Measurements from ENCODE around the gene HLA-DRB5. TPM values are rescaled to one million over a fixed set of nuclear protein-coding genes. Genes with fewer than 3 reads are reported as not detected.

Gene HLA-DRB5
- total RNA-seq, 3 donors from 2014 or later = 0.32 to 66.2 (median 8.8) TPM

DNA sequence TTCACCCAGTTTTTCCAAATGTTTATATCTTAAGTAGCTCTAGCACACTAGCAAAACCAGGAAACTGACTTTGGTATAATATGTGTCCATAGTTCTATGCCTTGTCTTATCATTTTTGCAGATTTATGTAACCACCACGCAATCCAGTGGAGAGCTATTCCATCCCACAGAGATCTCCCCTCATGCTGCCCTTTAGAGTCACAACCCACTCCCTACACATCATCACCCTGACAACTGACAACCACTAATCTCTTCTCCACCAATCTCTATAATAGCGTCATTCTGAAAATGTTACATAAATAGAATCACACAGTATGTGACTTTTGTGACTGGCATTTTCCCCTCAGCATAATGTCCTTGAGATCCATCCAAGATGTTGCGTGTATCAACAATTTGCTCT, 29.1 kb downstream of the HLA-DRB5 start:
- Histone ChIP-seq H3K36me3 (no peaks in the 10 kb centered on the region), H3K27me3 (no peaks in the 10 kb centered on the region), H3K9me3 (no peaks in the 10 kb centered on the region), H3K4me3 (no peak overlapping the region), H3K4me1 (no peaks in the 10 kb centered on the region), H3K27ac (no peak overlapping the region)
- intact Hi-C loops (cut with DNase I; ENCODE audit: low total_unique reads) = no loop called here
- TF ChIP-seq POLR2AphosphoS5 (IDR thresholded peaks at IDR 0.05) (no peak), POLR2A (IDR thresholded peaks at IDR 0.05) (no peak)
- TF ChIP-seq, protein P1, sequence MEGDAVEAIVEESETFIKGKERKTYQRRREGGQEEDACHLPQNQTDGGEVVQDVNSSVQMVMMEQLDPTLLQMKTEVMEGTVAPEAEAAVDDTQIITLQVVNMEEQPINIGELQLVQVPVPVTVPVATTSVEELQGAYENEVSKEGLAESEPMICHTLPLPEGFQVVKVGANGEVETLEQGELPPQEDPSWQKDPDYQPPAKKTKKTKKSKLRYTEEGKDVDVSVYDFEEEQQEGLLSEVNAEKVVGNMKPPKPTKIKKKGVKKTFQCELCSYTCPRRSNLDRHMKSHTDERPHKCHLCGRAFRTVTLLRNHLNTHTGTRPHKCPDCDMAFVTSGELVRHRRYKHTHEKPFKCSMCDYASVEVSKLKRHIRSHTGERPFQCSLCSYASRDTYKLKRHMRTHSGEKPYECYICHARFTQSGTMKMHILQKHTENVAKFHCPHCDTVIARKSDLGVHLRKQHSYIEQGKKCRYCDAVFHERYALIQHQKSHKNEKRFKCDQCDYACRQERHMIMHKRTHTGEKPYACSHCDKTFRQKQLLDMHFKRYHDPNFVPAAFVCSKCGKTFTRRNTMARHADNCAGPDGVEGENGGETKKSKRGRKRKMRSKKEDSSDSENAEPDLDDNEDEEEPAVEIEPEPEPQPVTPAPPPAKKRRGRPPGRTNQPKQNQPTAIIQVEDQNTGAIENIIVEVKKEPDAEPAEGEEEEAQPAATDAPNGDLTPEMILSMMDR (IDR thresholded peaks at IDR 0.05) = no peak
- no peak for DNase-seq (ENCODE audit: low spot score in 2 of 2)

DNA sequence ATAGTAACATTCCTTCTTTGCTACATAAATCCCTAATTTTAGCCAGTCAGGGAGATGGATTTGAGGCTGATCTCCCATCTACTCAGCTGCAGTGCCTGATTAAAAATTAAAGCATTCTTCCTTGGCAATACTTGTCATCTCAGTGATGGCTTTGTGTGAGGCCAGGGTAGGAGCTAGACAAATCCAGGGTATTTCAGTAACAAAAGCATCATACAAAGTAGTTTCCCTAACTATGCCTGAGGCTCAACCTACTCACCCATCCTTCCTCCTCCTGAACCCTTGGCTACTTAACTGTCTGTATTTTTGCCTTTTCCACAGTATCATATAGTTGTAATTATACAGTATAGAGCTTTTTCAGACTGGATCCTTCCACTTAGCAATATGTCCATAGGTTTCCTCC, 37.7 kb downstream of the HLA-DRB5 start:
- Histone ChIP-seq H3K36me3 (no peaks in the 10 kb centered on the region), H3K27me3 (no peaks in the 10 kb centered on the region), H3K4me3 (no peak overlapping the region), H3K4me1 (no peaks in the 10 kb centered on the region), H3K9me3 (no peaks in the 10 kb centered on the region), H3K27ac (no peak overlapping the region)
- TF ChIP-seq, protein P1 (IDR thresholded peaks at IDR 0.05) = no peak
- TF ChIP-seq POLR2AphosphoS5 (IDR thresholded peaks at IDR 0.05) (no peak), POLR2A (IDR thresholded peaks at IDR 0.05) (no peak)
- intact Hi-C loops (cut with DNase I; ENCODE audit: low total_unique reads) = no loop called here
- DNase-seq (ENCODE audit: low spot score in 2 of 2) = no peak

DNA sequence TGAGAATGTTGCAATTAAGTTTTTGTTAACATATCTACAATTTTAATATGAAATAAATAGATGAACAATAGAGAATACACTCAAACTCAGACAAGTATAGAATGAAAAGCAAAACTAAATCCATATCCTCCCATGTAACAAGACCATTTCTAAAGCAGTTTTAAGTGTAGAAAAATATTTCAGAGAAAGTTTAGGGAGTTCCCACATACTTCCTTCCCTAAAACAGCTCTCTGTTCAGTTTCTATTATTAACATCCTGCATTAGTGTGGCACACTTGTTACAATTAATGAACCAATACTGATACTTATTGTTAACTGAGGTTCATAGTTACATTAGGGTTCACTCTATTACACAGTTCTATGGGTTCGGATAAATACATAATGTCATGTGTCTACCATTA, 38.4 kb downstream of the HLA-DRB5 start:
- no peaks in the 10 kb centered on the region for H3K27me3 ChIP-seq
- DNase-seq (ENCODE audit: low spot score in 2 of 2) = no peak
- H3K36me3 ChIP-seq = no peaks in the 10 kb centered on the region
- H3K9me3 ChIP-seq = no peaks in the 10 kb centered on the region
- intact Hi-C loops (cut with DNase I; ENCODE audit: low total_unique reads) = no loop called here
- no peak overlapping the region for H3K4me3 ChIP-seq
- H3K4me1 ChIP-seq = no peaks in the 10 kb centered on the region
- TF ChIP-seq POLR2AphosphoS5 (IDR thresholded peaks at IDR 0.05) (no peak), POLR2A (IDR thresholded peaks at IDR 0.05) (no peak)
- TF ChIP-seq, protein P1 (IDR thresholded peaks at IDR 0.05) = no peak
- no peak overlapping the region for H3K27ac ChIP-seq

DNA sequence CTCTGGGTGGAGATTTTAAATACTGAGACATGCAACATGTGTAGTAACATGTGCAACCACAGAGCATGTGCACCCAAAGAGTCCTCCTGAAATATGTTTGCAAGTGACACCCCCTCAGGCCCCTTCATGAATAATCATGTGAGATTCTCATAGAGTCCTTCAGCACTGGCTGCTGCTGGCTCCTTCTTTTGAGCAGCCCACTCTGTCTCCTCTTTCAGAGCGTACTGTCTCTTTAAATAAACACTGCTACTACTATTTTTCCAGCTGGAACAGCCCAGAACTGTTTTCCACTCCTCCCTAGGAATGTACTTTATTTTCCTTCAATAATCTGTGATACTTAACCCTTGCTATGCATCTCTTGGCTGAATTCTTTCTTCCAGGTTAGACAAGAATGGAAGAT, 42.0 kb downstream of the HLA-DRB5 start:
- Histone ChIP-seq H3K27ac (no peak overlapping the region), H3K4me3 (no peak overlapping the region), H3K27me3 (no peaks in the 10 kb centered on the region), H3K4me1 (no peaks in the 10 kb centered on the region), H3K9me3 (no peaks in the 10 kb centered on the region), H3K36me3 (no peaks in the 10 kb centered on the region)
- no peak for DNase-seq (ENCODE audit: low spot score in 2 of 2)
- TF ChIP-seq POLR2A (IDR thresholded peaks at IDR 0.05) (no peak), POLR2AphosphoS5 (IDR thresholded peaks at IDR 0.05) (no peak)
- TF ChIP-seq, protein P1 (IDR thresholded peaks at IDR 0.05) = no peak
- intact Hi-C loops (cut with DNase I; ENCODE audit: low total_unique reads) = no loop called here

DNA sequence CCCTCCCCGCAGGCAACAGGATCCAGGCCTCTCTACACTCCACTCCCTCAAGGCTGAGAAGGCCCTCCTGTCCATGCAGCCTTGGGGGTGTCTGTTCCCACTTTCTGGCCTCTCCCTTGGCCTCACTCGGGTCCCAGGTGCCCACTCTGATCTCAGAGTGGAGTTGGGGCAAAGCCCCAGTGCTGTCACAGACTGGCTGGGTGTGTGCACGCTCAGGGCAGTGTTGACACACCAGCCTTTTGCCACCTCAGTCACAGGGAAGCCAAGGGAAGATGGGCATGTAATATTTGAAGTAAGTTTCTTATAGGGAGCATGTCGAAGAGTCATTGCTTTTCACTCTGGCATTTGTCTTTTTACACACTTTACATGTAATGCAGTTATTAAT, 45.5 kb downstream of the HLA-DRB5 start:
- no peak for DNase-seq (ENCODE audit: low spot score in 2 of 2)
- Histone ChIP-seq H3K4me1 (no peaks in the 10 kb centered on the region), H3K27me3 (no peaks in the 10 kb centered on the region), H3K27ac (no peak overlapping the region), H3K4me3 (no peak overlapping the region), H3K36me3 (no peaks in the 10 kb centered on the region), H3K9me3 (no peaks in the 10 kb centered on the region)
- intact Hi-C loops (cut with DNase I; ENCODE audit: low total_unique reads) = no loop called here
- TF ChIP-seq, protein P1 (IDR thresholded peaks at IDR 0.05) = no peak
- TF ChIP-seq POLR2A (IDR thresholded peaks at IDR 0.05) = no peak
- no peak for TF ChIP-seq POLR2AphosphoS5 (IDR thresholded peaks at IDR 0.05)
